Measurements from ENCODE around the gene NMRK1.

The NMRK1 gene

DNA sequence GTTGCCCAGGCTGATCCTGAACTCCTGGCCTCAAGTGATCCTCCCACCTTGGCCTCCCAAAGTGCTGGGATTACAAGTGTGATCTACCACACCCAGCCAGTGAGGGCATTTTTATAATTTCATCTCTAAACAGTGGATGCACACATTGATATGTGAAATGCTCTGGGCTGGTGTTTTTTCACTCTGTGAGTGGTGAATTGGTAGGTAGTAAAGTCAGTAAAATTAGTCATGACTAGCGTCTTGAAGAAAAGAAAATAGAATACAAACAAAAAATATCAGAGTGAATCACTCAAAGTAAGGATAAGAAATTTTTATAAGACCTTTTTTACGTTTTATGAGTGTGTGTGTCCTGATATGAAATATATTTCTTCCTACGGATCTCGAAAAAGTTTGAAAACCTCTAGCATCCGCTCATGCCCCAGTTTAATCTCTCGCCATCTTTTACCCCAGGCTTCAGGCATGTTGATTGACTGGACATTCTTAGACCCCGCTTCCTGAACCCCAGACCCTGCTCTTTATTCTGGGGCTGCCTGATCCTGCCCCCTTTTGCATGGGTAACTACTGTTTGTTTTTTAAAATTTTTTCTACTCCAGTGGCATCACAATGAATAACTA, 14.3 kb upstream of the NMRK1 start:
- DNase-seq (ENCODE audit: low read depth in 2 of 2), result no peak

DNA sequence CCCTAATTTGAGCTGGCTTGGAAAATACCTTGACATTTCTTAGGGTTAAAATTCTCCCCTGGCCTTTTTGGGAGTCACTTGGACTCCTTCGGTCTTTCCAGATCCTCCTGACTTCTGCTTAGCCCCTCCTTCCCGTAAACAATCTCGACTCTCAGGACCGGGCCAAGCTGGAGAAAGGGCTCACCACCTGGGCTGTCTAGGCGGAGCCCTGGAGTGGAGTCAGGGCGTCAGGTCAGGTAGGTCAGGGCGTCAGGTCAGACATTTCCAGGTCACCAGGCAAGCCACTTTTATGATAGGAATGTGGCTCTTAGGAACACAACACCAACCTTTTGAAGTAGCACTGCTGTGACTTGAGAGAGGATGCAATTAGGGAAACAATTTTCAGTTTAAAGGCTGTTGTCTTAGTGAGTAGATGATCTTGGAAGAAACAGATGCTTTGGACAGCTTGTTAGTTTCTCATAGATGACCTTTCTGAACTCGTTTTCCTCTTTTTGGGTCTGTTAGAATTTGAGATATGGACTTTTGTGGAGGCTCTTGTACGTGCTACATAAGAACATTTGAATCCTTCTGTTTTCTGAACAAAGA, 13.1 kb upstream of the NMRK1 start:
- DNase-seq (ENCODE audit: low read depth in 2 of 2), result no peak

DNA sequence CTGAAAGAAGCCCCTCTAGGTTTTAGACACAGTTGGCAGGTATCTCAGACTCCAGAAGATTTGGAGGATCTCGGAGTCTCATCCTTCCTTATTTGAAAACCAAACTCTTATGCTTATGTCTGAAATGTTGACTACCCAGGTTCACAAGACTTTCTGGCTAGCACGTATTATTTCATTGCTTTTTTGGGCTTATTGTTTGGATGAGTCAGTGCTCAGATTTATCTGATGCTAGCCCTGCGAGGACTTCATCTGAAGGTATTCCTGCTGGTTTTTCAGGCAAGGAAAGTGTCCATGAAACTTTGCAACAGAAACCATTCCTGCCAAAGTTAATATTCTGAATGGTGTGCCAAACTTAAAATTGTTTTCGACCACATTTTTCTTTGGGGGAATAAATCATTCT, 8.8 kb upstream of the NMRK1 start:
- no peak for DNase-seq (ENCODE audit: low read depth in 2 of 2)

GRCh38 chr9:75092766-75093165, 4.8 kb upstream of the NMRK1 start:
- no peak for DNase-seq (ENCODE audit: low read depth in 2 of 2)

GRCh38 chr9:75090579-75090978, 2.6 kb upstream of the NMRK1 start:
- no peak for DNase-seq (ENCODE audit: low read depth in 2 of 2)

GRCh38 chr9:75089373-75089766, 1.4 kb upstream of the NMRK1 start:
- DNase-seq (ENCODE audit: low read depth in 2 of 2), result no peak

DNA sequence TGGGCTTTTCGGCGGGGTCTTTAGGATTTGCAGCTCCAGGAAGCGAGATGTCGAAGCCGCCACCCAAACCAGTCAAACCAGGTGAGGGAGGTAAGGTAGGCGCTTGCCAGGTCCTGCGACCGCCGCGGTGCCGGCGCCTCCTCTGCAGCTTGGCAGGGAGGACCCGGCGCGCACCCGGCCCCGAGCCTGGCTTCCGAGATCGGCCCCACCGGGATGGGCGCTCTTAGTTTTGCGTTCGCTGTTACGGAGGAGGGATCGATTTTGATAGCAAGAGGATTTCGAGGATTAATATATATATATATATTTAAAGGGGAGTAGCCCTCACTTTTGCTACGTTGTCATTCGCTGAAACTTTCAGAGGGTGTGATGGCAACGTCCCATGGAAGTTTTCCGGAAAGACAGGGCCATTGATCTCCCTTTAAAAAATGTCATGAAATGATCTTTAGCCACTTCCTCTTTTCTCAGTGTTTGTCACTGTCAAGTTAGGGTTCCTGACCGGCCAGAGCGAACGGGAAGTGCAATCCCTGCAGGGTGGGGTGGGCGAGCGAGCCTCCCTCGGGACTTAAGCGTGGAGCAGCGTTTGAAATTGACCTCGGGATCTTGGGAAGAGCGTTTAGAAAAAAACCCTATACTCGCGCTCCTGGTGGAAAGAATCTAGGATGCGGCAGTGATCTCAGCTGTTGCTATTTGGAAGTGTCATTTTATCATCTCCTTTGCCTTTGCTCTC, 854 bp upstream of the NMRK1 start:
- no peak for DNase-seq (ENCODE audit: low read depth in 2 of 2)

DNA sequence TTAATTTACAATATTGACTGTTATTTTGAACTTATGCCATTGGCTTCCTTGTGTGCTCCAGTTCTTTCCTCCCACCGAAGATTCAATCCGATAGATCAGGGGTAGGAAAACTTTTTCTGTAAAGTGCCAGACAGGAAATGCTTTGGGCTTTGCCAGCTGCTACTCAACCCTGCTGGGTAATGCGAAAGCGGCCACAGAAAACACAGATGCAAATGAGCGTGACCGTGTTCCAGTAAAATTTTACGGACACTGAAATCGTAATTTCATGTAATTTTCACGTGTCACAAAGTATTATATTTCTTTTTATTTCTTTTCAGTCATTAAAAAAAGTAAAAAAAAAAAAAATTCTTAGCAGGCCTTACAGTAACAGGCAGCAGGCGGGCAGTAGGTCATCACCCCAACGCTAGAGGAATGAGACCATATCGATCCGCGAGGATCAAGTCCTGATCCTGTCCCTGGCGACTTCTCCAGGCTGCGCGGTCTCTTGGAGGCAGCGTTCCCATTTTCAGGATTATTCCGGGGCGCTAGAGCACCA, 599 bp downstream of the NMRK1 start:
- no peak for DNase-seq (ENCODE audit: low read depth in 2 of 2)

- no peak for DNase-seq (ENCODE audit: low read depth in 2 of 2)
Observed at GRCh38 chr9:75086541-75087288, 1.2 kb downstream of the NMRK1 start.

GRCh38 chr9:75085640-75086039, 2.3 kb downstream of the NMRK1 start:
- no peak for DNase-seq (ENCODE audit: low read depth in 2 of 2)

DNA sequence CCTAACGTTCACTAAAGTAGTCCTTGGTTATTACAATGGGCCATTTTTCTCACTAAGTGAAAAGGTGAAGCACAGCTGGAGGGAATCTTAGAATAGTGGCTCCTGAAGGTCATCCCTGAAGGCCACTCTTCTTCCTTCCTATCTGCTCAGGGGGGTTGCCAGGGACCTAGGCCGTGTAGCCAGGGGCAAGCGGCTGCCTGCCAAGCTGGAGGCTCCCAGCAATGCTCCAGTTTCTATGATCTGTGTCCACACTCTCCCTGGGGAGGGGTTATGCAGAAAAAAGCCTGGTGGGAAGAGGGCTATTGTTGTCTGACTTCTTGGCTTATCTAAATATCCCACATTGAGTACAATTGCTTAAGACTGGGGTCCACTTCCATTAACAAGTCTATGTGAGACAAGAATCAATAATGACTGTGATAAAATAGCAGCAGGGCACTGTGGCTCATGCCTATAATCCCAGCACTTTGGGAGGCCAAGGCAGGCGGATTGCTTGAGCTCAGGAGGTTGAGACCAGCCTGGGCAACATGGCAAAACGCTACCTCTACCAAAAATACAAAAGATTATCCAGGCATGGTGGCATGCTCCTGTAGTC, 3.8 kb downstream of the NMRK1 start:
- DNase-seq (ENCODE audit: low read depth in 2 of 2), result no peak

DNA sequence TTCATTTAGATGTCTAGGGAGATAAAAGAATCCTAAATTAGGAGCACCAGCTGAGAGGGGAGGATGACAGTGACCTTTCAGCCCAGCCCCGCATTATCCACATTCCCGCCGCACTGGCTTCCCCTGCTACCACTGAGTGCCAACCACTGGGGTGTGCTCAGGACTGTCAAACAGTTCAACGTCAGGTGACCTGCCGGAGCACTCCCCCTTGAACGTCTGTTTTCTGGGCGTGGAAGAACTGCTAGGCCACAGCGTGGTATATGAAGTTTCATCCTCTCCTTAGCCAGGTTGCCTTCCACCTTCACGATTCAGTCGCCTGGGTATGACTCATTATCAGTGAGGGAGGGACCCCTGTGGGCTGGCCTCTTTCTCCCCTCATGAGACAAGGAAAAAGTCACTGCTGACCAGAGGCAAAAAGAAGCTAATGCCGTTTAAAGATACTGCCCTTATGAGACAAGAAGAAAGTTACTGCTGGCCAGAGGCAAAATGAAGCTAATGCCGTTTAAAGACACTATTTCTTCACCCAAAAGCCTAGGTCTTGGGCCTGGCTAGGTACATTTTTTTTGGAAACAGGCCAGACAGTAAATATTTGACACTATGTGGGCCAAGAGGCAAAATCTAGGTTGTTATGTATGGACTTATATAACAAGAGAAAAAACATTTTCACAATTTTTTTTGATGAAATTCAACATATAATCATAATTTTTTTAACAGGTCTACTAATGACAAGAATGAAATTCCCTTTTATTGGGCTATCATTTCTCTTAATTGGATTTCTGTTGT, 4.6 kb downstream of the NMRK1 start:
- DNase-seq (ENCODE audit: low read depth in 2 of 2), result no peak

GRCh38 chr9:75081632-75082031, 6.3 kb downstream of the NMRK1 start:
- no peak for DNase-seq (ENCODE audit: low read depth in 2 of 2)

GRCh38 chr9:75072895-75073294, 15.1 kb downstream of the NMRK1 start:
- DNase-seq (ENCODE audit: low read depth in 2 of 2), result no peak

- DNase-seq (ENCODE audit: low read depth in 2 of 2), result peak; percentile 49 to 70
Observed at GRCh38 chr9:75071530-75072122, 16.3 kb downstream of the NMRK1 start.

- no peak for DNase-seq (ENCODE audit: low read depth in 2 of 2)
Observed at GRCh38 chr9:75069171-75069570, 18.8 kb downstream of the NMRK1 start.

DNA sequence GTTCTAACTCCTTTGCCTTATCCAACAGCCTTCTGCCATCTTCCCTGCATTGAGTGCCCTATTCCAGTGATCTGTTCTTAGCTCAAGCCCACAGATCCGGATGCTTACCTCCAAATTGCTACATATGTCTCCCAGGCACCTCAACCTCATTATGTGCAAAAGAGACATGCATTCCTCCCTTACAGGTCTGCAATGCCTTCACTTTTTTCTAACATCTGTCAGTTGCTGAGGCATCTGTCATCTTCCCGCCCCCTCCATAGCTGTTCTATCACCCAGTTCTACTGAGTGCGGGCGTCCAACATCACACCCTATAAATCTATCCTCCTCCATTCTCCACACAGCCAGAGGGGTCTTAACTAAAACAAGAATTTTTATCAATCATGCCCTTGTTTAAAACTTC, 20.1 kb downstream of the NMRK1 start:
- no peak for DNase-seq (ENCODE audit: low read depth in 2 of 2)

GRCh38 chr9:75065510-75065909, 22.4 kb downstream of the NMRK1 start:
- no peak for DNase-seq (ENCODE audit: low read depth in 2 of 2)

GRCh38 chr9:75064307-75065025, 23.5 kb downstream of the NMRK1 start:
- no peak for DNase-seq (ENCODE audit: low read depth in 2 of 2)
